GM19455 (cell line): Measurements from ENCODE around the gene TNFRSF19.
"Not testable (repeated sequence)": the region's sequence is repeated elsewhere in the genome, so short reads cannot be mapped to it uniquely, and the experiment has no call there.

Source experiments
- ATAC-seq: cut with Tn5 transposase; IDR thresholded peaks from one replicate; pipeline ENCODE4 v1.9.1; 2021; ENCODE audit not compliant: unreplicated experiment

TNFRSF19 gene

GRCh38 chr13:23652909-23653726 lies 82.9 kb downstream of the TNFRSF19 start:
- no peak for ATAC-seq

GRCh38 chr13:23654111-23655110 lies 84.2 kb downstream of the TNFRSF19 start:
- ATAC-seq, result no peak

GRCh38 chr13:23655321-23655720 lies 85.1 kb downstream of the TNFRSF19 start:
- no peak for ATAC-seq

DNA sequence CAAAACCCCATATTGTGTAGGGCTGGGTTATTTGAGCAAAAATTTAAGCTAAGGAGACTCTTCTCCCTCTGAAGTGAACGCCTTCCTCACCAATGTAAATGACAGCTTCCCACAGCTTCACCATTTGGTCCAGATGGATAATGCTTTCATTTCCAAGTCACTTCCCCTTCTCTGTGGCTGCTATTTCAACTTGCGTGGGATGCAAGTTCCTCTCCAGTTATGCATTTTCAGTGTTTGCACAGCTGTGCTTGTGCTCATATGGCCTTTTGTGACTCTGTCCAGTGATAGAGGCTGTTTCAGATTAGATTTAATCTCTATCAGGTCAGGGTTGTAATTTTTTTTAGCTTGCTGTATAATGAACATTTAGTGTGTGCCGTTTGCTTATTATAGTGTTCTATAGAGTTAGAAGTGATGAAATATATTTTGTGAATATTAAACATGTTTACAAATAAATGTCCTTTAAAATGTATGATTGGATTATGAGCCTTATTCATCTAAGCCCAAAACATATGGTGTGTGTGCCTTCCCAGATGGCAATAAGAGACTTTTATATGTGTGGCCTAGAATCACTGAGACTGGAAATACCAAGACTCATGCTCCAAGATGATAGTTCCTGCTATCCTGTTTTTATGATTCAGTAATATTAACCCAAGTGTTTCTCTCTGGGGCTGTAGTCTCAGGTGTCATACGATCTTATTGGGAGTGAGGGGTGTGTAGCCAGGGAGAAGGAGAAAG lies 86.6 kb downstream of the TNFRSF19 start:
- no peak for ATAC-seq

DNA sequence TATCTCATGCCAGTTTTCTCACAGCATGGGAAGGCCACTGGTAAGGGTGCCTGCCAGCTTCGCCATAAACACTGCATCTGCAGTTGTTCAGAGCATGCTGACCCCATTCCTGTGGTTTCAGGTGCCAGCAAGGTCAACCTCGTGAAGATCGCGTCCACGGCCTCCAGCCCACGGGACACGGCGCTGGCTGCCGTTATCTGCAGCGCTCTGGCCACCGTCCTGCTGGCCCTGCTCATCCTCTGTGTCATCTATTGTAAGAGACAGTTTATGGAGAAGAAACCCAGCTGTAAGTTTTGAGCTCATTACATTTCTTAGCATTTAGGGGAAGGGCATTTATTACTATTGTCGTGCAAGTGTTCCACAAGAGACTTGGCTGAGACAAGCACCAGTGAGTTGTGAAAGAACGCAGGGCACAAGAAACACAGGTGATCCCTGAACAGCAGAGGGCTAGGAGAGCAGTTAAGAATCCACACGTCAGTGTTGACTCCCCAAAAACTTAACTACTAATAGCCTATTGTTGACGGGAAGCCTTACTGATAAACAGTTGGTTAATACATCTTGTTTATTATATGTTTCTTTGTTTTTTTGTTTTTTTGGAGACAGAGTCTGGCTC lies 88.8 kb downstream of the TNFRSF19 start:
- ATAC-seq, result no peak

- ATAC-seq, result no peak
Observed at GRCh38 chr13:23660249-23660648, 90.0 kb downstream of the TNFRSF19 start.

DNA sequence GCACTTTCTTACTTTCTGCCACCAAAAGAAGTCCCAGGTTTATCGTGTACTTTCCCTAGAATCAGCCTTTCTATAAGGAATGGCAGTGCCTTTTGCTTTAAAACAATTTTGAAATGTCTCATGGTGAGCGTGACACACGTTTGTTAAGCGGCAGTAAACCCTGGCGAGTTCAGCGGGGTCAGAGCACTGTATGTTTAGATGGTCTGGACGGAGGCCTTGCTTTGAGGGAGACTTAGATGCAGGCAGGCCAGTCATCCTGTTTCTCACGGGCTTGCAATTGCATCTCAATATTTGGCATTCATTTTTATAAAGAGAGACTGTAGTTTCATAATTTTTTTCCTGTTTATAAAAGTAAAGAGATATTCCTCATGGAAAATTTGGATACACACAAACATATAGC lies 96.4 kb downstream of the TNFRSF19 start:
- ATAC-seq, result no peak

DNA sequence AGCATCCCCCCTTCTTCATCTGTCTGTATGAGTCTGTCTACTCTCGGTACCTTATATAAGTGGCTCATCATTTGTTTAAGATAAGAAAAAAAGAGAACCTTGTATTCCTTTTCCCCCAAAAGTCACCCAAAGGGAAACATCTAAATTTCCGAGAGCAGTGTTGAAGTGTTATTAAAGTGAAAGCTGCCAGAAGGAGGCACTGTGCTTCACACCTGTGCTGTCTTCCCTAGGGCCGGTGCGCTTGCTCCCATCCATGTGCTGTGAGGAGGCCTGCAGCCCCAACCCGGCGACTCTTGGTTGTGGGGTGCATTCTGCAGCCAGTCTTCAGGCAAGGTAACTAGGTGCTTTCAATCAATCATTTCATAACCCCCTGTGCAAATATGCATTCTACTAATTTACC lies 97.5 kb downstream of the TNFRSF19 start:
- no peak for ATAC-seq

- no peak for ATAC-seq
Observed at GRCh38 chr13:23668562-23668961, 98.3 kb downstream of the TNFRSF19 start.

- ATAC-seq, result no peak
Observed at GRCh38 chr13:23670793-23671192, 100.6 kb downstream of the TNFRSF19 start.

DNA sequence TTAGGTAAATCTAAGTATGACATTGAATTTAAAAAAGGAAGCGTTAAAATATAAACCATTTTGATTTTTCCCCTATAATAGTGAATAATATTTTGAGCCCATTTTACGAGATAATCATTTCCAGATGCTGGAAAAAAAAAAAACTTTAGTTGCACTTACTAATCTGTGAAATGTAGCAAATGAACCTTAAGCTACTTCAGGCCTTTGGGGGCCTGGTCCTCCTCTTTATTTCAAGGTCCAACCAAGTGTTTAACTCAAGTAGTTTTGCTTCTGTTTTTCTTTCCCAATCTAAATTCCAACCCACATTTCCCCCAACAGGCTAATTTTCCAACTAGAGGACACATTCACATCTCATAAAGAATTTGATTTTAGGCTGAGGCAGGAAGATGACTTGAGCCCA lies 101.2 kb downstream of the TNFRSF19 start:
- no peak for ATAC-seq

- ATAC-seq, result no peak
Observed at GRCh38 chr13:23671897-23672296, 101.7 kb downstream of the TNFRSF19 start.

DNA sequence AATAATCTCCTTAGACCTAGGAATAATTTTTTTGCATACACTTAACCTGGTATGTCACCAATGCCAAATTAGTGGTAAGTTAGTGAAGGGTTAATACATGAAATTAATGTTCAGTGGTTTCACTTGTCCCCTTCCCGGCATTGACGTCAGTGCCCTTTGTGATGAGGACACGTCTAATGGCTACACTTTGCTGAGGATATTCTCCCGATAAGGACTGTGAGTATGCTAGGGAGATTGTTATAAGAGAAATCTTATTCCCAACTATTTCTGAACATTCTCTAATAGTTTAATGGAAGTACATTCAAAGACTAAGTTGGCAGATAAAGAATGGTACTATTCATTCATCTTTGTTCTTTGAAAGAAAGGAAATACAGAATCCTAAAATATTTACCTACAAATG lies 102.4 kb downstream of the TNFRSF19 start:
- no peak for ATAC-seq

GRCh38 chr13:23673354-23673753 lies 103.1 kb downstream of the TNFRSF19 start:
- no peak for ATAC-seq

DNA sequence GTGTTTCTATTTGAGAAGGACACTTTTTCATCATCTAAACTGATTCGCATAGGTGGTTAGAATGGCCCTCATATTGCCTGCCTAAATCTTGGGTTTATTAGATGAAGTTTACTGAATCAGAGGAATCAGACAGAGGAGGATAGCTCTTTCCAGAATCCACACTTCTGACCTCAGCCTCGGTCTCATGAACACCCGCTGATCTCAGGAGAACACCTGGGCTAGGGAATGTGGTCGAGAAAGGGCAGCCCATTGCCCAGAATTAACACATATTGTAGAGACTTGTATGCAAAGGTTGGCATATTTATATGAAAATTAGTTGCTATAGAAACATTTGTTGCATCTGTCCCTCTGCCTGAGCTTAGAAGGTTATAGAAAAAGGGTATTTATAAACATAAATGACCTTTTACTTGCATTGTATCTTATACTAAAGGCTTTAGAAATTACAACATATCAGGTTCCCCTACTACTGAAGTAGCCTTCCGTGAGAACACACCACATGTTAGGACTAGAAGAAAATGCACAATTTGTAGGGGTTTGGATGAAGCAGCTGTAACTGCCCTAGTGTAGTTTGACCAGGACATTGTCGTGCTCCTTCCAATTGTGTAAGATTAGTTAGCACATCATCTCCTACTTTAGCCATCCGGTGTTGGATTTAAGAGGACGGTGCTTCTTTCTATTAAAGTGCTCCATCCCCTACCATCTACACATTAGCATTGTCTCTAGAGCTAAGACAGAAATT lies 103.8 kb downstream of the TNFRSF19 start:
- no peak for ATAC-seq

DNA sequence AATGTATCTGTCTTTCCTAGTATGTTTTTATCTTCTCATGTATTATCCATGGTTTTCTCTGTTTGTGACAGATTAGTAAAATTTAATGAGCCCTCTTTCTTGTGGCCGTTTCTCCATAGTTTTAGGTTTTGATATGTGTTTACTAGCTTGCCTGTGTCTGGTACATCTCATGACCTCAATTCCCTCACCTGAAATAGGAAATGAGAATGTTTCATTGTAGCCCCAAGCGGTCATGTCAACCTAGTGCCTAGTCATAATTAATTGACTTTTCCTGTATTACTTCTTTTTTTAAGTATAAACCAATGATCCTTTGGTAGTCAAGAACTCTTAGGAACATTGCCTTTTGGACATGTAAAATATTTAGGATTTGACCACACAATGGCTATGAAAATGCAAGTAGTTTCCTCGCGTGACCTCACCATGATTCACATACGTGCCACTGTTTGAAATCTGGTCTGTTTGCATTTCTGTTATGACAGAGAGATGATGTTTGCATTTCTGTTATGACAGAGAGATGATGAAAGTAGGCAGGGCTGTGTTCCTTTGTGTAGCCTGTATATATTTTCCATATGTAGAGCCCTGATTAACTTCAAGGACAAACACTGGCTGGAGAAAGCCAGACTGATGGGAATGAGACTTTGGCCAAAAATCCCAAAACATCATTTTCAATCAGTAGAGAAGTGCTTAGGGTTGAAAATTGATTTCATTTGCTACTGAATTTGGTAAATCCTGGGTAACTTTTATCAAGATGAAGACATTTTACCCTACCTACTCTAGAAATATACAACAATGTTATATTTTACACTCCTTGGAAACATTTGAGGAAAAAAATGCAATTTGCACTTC lies 104.8 kb downstream of the TNFRSF19 start:
- ATAC-seq, result no peak

DNA sequence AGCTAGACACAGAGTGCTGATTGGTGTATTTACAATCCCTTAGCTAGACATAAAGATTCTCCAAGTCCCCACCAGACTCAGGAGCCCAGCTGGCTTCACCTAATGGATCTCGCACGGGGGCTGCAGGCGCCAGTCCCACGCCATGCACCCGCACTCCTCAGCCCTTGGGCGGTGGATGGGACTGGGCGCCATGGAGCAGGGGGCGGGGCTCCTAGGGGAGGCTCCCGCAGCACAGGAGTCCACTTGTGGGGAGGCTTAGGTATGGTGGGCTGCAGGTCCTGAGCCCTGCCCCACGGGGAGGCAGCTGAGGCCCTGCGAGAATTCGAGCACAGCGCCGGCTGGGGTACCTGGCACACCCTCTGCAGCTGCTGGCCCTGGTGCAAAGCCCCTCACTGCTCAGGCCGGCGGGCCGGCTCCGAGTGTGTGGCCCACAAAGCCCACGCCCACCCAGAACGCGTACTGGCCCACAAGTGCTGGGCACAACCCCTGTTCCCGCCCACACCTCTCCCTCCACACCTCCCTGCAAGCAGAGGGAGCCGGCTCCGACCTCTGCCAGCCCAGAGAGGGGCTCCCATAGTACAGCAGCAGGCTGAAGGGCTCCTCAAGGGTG lies 107.6 kb downstream of the TNFRSF19 start:
- not testable (repeated sequence) for ATAC-seq

DNA sequence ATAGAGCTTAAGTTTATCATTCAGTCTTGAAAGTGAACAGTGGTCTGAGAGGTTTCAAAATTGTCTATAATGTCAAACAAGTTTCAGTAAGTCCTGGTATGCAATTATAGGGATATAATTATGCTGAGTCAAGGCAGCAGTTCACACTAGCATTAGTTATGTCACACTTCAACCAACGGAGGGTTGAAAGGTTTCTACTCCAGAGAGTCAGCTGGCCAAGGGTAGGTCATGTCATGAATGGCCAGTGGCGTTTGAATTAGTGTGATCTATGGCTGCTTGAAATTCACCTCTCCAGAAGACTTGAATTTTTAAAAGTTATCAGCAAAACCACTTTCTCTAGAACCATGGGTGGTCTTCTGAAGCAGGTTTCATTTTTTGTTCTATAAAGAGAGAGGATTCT lies 108.6 kb downstream of the TNFRSF19 start:
- no peak for ATAC-seq

- no peak for ATAC-seq
Observed at GRCh38 chr13:23679220-23679619, 109.0 kb downstream of the TNFRSF19 start.
